Activated naive CD8-positive, alpha-beta T cell treated with anti-CD3 and anti-CD28 coated beads, Interleukin-2, amount 50 U/mL, for 16 hours (primary cell): ENCODE measurements around the gene LRRFIP1.

ENCODE experiments used
- DNase-seq: peaks from one replicate; pipeline ENCODE4 v3.0.0-alpha.2; 2020; ENCODE audit warnings: low read depth, low spot score

The LRRFIP1 gene

DNA sequence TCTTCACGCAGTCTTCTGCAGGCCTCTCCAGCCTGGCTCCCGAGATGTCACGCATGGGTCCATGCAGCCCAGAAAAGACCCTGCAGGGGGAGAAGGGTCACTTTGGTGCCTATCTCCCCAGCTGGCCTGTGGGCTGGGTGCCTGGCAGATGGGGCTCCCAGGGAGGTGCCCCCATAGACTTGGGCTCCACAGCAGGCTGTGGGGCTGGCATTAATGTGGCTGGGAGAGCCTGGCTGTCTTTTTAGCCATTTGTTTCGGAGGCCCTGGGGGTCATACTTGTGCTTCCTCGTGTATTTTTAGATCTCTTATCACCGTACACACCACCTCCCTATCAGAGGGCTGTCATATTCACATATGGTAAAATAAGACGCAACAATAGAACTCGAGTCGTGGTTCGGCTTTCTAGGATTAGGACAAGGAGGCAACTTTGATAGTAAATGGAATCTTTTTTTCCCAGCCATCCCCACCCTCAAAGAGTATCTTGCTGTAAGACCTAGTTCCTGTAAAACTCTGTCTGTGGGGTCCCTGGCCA, 74.5 kb downstream of the LRRFIP1 start:
- DNase-seq = no peak

DNA sequence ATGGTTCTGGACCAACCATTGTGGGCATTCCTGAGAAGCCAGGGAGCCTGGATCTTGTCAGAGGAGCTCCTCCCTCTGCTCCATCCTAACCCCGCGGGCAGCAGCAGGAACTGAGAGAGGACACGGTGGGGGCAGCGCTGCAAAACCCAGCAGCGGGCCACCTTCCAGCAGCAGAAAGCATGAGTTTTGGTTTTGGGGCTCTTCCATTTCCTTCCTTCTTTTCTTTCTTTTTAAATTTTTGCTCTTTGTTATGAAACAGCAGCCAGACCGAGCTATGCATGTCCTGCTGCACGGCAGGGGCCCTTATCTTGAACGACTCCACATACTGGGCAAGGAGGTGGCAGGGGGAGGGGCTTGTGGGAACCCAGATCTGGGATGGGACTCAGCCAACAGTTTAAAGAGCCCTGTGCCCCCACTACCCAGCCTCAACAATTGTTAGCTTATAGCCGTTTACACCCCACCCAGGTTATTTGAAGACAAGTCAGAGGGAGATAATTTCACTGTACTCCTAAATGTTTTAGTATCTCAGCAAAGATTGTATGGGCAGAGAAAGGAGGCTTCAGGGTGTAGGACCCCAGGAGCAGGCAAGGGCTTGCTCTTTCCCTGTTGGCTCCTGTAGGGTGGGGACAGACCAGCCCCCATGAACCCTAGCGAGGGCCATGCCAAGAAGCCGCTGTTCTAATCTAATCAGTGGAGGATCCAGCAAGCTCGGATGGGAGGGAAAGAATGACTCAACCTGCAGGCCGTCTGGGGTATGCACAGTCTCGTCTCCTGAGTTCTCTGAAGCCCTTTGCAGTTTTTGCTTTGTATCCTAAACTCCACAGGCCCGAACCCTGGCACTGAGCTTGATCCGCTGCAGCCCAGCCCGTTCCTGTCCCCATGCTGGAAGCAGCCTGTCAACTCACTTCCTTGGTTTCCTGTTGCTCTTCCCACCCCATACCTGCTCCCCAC, 75.3 kb downstream of the LRRFIP1 start:
- no peak for DNase-seq

GRCh38 chr2:237704501-237705434, 77.4 kb downstream of the LRRFIP1 start:
- DNase-seq = no peak

DNA sequence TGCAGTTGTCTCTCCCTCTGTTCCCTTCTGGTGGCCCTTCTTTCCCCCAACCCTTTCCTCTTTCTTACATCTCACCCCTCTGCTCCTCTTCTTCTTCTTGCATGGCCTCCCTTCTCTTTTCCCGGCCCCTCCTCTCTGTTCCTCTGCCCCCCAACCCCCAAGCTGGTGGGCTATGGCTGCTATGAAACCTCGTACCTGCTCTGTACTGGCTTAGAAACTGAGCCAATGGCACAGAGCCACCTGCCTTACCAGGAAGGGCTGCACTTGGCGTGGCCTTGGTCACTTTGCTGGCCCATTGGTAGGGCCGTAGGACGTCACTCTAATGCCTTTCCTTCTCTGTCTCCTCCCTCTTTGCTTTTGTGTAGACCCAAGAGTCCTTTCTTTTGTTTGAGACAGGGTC, 78.9 kb downstream of the LRRFIP1 start:
- DNase-seq = no peak

GRCh38 chr2:237708065-237708398, 80.6 kb downstream of the LRRFIP1 start:
- no peak for DNase-seq

GRCh38 chr2:237708491-237708890, 81.1 kb downstream of the LRRFIP1 start:
- no peak for DNase-seq

GRCh38 chr2:237708961-237709360, 81.6 kb downstream of the LRRFIP1 start:
- DNase-seq = no peak

DNA sequence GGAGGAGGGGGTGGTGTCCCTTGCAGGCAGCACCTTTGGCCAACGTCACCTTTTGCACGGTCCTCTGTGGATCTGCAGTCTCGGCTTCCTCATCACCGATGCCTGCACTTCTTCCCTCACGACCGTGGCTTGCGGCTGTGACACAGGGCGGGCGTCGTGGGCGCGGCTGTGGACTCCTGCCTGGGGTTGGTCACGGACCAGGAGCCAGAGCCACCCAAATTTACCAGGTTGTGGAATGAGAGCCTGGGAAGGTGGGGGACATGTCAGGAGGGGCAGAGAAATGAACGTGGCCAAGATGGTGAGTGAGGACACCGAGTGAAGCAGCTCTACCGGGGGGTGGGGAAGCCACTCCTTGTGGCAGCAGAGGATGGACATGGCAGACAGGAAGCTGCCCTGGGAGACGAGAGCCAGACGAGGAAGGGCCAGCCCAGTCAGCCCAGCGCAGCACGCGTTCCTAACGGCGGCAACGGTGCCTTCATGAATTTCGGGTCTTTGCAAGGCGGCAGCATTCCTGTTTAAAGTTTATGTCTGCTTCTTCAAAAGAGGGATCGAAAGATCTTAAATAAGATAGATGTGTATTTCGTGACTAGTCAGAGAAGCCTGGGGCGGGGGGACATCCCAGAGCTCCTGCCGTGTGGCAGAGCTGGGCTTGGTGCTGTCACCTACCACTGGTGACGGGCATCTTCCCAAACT, 84.2 kb downstream of the LRRFIP1 start:
- no peak for DNase-seq

DNA sequence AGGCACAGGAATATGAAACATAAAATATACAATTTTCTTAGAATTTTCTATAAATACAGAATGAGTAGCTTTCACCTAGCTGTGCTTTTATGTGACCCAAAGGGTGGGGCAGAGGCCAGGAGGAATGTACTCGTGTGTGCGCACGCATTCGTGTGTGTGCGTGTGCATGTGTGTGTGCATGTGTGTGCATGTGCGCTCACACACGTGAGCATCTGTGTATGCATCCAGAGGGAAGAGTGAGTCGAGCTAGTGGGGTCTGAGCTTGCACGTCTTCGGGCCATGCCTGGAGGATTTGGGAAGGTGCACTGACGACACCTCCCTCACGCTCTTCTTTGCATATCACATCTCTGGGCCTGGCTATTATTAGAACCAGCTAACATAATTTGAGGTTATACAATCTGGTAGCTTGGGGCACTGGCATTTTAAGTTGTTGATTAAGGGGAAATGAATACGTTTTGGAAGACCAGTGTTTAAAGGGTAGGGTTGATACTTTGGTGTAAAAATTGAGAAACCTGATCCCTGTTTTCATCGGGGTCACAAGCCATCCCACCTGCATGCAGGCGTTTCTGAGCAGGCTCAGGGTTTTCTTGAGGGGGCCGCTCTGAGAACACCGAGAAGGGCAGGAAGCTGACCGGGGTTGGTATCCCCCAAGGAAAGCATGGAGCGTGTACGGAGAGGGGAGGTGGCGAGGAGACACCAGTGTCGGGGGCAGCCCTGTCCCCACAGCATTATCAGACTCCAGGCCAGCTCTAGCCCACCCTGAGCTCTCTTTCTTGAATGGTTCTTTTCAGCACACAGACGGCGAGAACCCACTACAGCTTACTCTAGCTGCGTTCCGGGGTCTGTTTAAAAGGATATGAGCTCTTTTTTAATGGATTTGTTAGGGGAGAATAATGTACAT, 85.3 kb downstream of the LRRFIP1 start:
- DNase-seq = no peak

- DNase-seq = no peak
Measured at GRCh38 chr2:237714690-237715458, 87.5 kb downstream of the LRRFIP1 start.

DNA sequence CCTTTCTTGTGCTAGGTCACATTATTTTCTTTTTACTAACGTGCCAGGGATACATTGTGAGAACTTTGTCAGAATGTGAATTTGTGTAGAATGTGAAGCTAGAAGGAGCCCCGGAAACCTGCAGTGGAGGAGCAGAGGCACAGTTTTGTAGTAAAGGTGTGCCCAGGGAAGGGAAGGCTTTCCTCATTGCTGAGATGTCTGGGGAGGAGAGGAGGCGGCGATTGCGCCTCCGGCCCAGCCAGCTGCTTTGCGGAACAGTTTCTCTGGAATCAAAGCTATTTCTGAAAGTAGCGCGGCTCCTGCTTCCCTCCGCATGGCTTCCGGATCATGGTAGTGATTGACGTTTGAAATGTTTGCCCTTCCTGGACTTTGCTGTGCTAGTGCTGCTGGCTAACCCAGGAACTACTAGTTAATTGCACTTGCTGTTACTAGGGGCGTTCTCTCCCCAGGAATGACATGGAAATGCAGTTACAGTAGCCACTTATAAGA, 88.1 kb downstream of the LRRFIP1 start:
- DNase-seq = no peak

GRCh38 chr2:237716011-237716410, 88.6 kb downstream of the LRRFIP1 start:
- no peak for DNase-seq

DNA sequence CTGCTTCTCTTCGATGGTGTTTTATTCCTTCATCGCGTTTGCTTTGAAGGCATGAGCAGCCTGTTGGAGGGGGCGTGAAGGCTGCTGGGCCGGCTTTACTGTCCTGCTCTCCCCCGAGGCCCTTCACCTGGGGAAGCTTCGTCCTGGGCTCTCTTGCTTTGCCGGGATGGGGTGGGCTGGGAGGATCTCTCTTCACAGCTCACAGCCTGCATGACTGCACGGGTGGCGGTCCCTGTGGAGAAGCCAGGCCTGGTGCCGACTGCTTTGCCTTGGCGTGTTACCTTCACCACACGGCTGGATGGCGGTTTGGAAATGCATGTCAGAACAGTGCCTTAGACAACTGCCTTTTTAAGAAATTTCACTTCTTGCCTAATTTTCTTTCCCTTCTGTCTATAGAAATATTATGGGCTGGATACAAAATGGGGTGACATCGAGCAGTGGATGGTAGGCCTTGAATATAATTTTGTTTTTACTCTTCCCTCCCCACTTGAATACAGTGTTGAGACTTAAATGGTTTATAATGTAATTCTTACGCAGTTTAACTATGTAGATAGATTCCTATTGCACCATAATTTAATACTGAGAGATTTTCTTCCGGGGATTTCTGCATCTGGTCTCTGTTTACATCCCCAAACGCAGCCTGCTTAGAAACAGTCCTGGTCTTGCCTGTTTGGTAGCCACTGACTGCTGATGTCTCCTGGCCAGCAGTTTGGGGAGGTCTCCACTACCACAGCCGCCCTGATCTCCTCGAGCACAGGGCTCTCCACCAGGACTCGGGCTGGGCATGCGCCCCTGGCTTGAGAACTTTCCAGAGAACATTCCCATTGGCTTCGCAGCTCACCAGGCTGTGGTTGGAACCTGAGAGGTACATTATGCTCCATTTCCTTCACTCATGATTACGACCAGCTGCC, 90.2 kb downstream of the LRRFIP1 start:
- DNase-seq = no peak

DNA sequence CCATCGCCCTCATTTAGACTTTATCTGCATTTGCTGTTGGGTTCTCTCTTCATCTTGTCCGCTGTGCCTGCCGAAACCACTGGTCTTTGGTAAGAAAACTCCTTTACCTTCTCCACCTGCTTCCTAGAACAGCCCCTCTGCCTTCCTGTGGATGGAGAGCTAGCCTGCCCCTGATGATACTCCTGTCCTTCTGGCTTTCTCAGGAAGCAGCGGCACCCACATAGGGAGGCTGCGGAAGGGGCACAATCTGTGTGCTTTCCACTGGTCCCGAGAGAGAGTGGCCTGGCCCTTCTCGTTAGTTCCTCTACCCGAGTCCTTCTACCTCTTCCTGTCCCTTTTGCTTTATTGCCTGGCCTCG, 90.9 kb downstream of the LRRFIP1 start:
- no peak for DNase-seq

- DNase-seq = no peak
Measured at GRCh38 chr2:237720444-237720843, 93.1 kb downstream of the LRRFIP1 start.

GRCh38 chr2:237720957-237721356, 93.6 kb downstream of the LRRFIP1 start:
- DNase-seq = no peak

DNA sequence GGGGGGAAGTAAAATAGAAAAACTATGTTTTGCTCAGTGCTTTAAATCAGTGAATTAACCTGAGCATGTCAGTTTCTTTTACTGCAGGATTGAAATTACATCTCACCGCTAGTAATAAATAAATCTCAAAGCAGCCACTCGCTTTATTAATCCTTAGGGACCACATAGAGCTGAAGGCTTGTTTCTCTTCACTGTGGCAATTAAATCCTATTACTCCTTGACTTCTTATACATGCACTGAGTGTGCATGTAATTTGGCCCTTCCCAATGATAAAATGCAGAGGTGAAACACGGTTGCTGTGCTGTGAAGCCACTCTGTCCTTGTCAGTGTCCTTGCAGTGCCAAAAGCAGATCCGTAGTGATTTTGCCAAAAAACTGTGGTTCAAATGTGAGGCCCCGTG, 94.1 kb downstream of the LRRFIP1 start:
- DNase-seq = no peak

- DNase-seq = no peak
Measured at GRCh38 chr2:237722616-237723015, 95.2 kb downstream of the LRRFIP1 start.

DNA sequence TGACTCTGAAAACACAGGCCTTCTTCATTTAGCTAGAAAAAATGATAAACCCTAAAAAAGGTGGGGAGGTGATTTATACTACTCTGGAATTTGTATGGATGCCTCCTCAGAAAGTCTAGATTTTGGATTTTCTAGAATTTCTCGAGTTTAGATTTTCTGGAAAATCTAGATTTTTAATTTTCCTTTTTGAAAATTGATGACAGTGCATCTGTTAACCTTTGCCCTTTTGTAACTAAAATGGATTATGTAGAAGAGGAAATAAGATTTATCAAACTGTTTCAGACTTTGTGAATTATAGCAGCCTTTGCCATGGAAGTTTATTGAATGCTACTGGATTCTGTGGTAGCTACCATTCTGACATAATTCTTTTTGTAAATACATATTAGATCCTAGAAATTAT, 95.6 kb downstream of the LRRFIP1 start:
- DNase-seq = no peak
